ENCODE data around the gene GNE.
"Not testable (repeated sequence)": the region's sequence is repeated elsewhere in the genome, so short reads cannot be mapped to it uniquely, and the experiment has no call there.

The GNE gene

GRCh38 chr9:36187414-36187813 is 70.8 kb downstream of the GNE start:
- peak; percentile 89 for DNase-seq (ENCODE audit: low read depth)

GRCh38 chr9:36180243-36180642 is 78.0 kb downstream of the GNE start:
- not testable (repeated sequence) for H3K4me3 ChIP-seq (ENCODE audit: low read depth, low read length); DNase-seq (ENCODE audit: low read depth)

More at GRCh38 chr9:36187414-36187813, 70.8 kb downstream of the GNE start:
- H3K4me3 ChIP-seq (ENCODE audit: low read depth, low read length) = no peak overlapping the region
- no peak for TF ChIP-seq CTCF (conservative IDR thresholded peaks at IDR 0.05; ENCODE audit: low read depth, low read length)

- DNase-seq (ENCODE audit: low read depth) = no peak
- TF ChIP-seq CTCF (conservative IDR thresholded peaks at IDR 0.05; ENCODE audit: low read depth, low read length) = no peak
- H3K4me3 ChIP-seq (ENCODE audit: low read depth, low read length) = no peak overlapping the region
These were observed 80.7 kb downstream of the GNE start for GRCh38 chr9:36177571-36177970.

GRCh38 chr9:36176496-36176895 is 81.8 kb downstream of the GNE start:
- not testable (repeated sequence) for H3K4me3 ChIP-seq (ENCODE audit: low read depth, low read length); DNase-seq (ENCODE audit: low read depth)

- not testable (repeated sequence) for DNase-seq (ENCODE audit: low read depth); H3K4me3 ChIP-seq (ENCODE audit: low read depth, low read length)
These were observed 83.0 kb downstream of the GNE start for GRCh38 chr9:36175209-36175608.

- H3K4me3 ChIP-seq (ENCODE audit: low read depth, low read length) = no peak overlapping the region
- no peak for TF ChIP-seq CTCF (conservative IDR thresholded peaks at IDR 0.05; ENCODE audit: low read depth, low read length)
- DNase-seq (ENCODE audit: low read depth) = no peak
These were observed 83.5 kb downstream of the GNE start for GRCh38 chr9:36174731-36175130.

GRCh38 chr9:36174271-36174670 is 84.0 kb downstream of the GNE start:
- no peak for DNase-seq (ENCODE audit: low read depth)
- H3K4me3 ChIP-seq (ENCODE audit: low read depth, low read length) = no peak overlapping the region
- TF ChIP-seq CTCF (conservative IDR thresholded peaks at IDR 0.05; ENCODE audit: low read depth, low read length) = no peak

- no peak overlapping the region for H3K4me3 ChIP-seq (ENCODE audit: low read depth, low read length)
- no peak for DNase-seq (ENCODE audit: low read depth)
- TF ChIP-seq CTCF (conservative IDR thresholded peaks at IDR 0.05; ENCODE audit: low read depth, low read length) = no peak
These were observed 84.4 kb downstream of the GNE start for GRCh38 chr9:36173861-36174260.

GRCh38 chr9:36170531-36170930 is 87.7 kb downstream of the GNE start:
- no peak for TF ChIP-seq CTCF (conservative IDR thresholded peaks at IDR 0.05; ENCODE audit: low read depth, low read length)
- H3K4me3 ChIP-seq (ENCODE audit: low read depth, low read length) = no peak overlapping the region
- DNase-seq (ENCODE audit: low read depth) = no peak

Data from choroid plexus epithelial cell (primary cell).